HepG2 (cell line): Measurements from ENCODE around the gene TBC1D22A. TPM values are rescaled to one million over a fixed set of nuclear protein-coding genes. Genes with fewer than 3 reads are reported as not detected.

Source experiments
- CHCHD3 ChIP-seq: sonication (generic); formaldehyde crosslinking; IDR thresholded peaks from 2 replicates; pipeline ENCODE4 v1.8.0; 2022; ENCODE audit warnings: mild to moderate bottlenecking, missing genetic modification reagents, moderate library complexity
- CREBL2 ChIP-seq: sonication (generic); formaldehyde crosslinking; IDR thresholded peaks from 2 replicates; pipeline ENCODE4 v1.8.1; 2023; ENCODE audit warnings: missing genetic modification reagents, mild to moderate bottlenecking, borderline replicate concordance
- GMEB1 ChIP-seq: sonication (generic); formaldehyde crosslinking; IDR thresholded peaks from 2 replicates; pipeline ENCODE4 v1.5.1; 2020; ENCODE audit warnings: missing genetic modification reagents, mild to moderate bottlenecking, borderline replicate concordance
- KLF13 ChIP-seq: sonication (generic); formaldehyde crosslinking; IDR thresholded peaks from 2 replicates; pipeline ENCODE4 v1.4.0; 2020; ENCODE audit warnings: mild to moderate bottlenecking, missing genetic modification reagents
- MAFG ChIP-seq: sonication (generic); formaldehyde crosslinking; IDR thresholded peaks from 2 replicates; pipeline ENCODE4 v1.5.1; 2020; ENCODE audit warnings: mild to moderate bottlenecking, missing genetic modification reagents
- MTA3 ChIP-seq: sonication (generic); formaldehyde crosslinking; IDR thresholded peaks from 2 replicates; pipeline ENCODE4 v1.4.0; 2020; ENCODE audit warnings: missing genetic modification reagents
- NPAS2 ChIP-seq: sonication (generic); formaldehyde crosslinking; IDR thresholded peaks from 2 replicates; pipeline ENCODE4 v1.8.0; 2022; ENCODE audit warnings: mild to moderate bottlenecking, missing genetic modification reagents, borderline replicate concordance
- SRSF9 ChIP-seq: fragments of 200-400 bp; formaldehyde crosslinking; IDR thresholded peaks from 2 replicates; pipeline ENCODE4 v1.6.1; 2018; ENCODE audit warnings: borderline replicate concordance, mild to moderate bottlenecking, low read depth, low read length; ENCODE audit not compliant: insufficient read depth, poor library complexity, severe bottlenecking
- TGIF2 ChIP-seq: IDR thresholded peaks from 2 replicates; pipeline ENCODE4 v1.6.1; 2016; ENCODE audit warnings: control low read depth, missing compliant biosample characterization
- ZNF20 ChIP-seq: sonication (generic); formaldehyde crosslinking; IDR thresholded peaks from 2 replicates; pipeline ENCODE4 v1.4.0; 2020; ENCODE audit warnings: mild to moderate bottlenecking, moderate library complexity, missing genetic modification reagents
- ZNF558 ChIP-seq: sonication (generic); formaldehyde crosslinking; IDR thresholded peaks from 2 replicates; pipeline ENCODE4 v1.9.0; 2022; ENCODE audit warnings: mild to moderate bottlenecking, missing genetic modification reagents, borderline replicate concordance
- ZNF562 ChIP-seq: sonication (generic); formaldehyde crosslinking; IDR thresholded peaks from 2 replicates; pipeline ENCODE4 v1.8.0; 2022; ENCODE audit warnings: missing genetic modification reagents, borderline replicate concordance
- ZNF572 ChIP-seq: sonication (generic); formaldehyde crosslinking; IDR thresholded peaks from 2 replicates; pipeline ENCODE4 v1.5.1; 2020; ENCODE audit warnings: mild to moderate bottlenecking, missing genetic modification reagents
- ZNF766 ChIP-seq: sonication (generic); formaldehyde crosslinking; IDR thresholded peaks from 2 replicates; pipeline ENCODE4 v1.5.0; 2020; ENCODE audit warnings: missing genetic modification reagents, borderline replicate concordance
- polyA plus RNA-seq, 8 experiments: library from polyadenylated mRNA; depleted of rRNA in 3 of 8; stranded (reverse) in 7 of 8; unstranded in 1 of 8; fragments of >200 nt; fragmentation: Illumina TruSeq in 4 of 8; extraction: Trizol in 4 of 8; gene quantifications; 2 replicates each; pipeline versions ENCODE4 v1.2.1 to v1.2.3, GENCODE V29; 2011 to 2016; ENCODE audit warnings: low read depth in 4 of 8, missing spikeins in 1 of 8, mixed read lengths in 1 of 8; ENCODE audit not compliant: insufficient read depth in 1 of 8
- total RNA-seq, 5 experiments: library from RNA; depleted of rRNA; stranded (reverse); fragments of >200 nt; fragmentation: Illumina TruSeq; extraction: Trizol; gene quantifications; 2 replicates each; pipeline ENCODE4 v1.2.3, GENCODE V29; 2016; ENCODE audit warnings: low read depth in 1 of 5
- TF ChIP-seq, protein P1 (sequence below): sonication (generic); formaldehyde crosslinking; IDR thresholded peaks from 2 replicates; pipeline ENCODE4 v1.4.0; 2020; ENCODE audit warnings: missing genetic modification reagents, borderline replicate concordance
- TF ChIP-seq, protein P2 (sequence below): sonication (generic); formaldehyde crosslinking; IDR thresholded peaks from 2 replicates; pipeline ENCODE4 v1.5.1; 2020; ENCODE audit warnings: mild to moderate bottlenecking, missing genetic modification reagents
- TF ChIP-seq, protein P3 (sequence below): sonication (generic); formaldehyde crosslinking; IDR thresholded peaks from 2 replicates; pipeline ENCODE4 v1.8.0; 2023; ENCODE audit warnings: mild to moderate bottlenecking, missing genetic modification reagents

The TBC1D22A gene
- total and polyA plus RNA-seq, 2 of the 13 experiments (the other 11 are each of a cell fraction or from before 2014, with no cell fraction given) = 17.3 to 18.0 TPM

DNA sequence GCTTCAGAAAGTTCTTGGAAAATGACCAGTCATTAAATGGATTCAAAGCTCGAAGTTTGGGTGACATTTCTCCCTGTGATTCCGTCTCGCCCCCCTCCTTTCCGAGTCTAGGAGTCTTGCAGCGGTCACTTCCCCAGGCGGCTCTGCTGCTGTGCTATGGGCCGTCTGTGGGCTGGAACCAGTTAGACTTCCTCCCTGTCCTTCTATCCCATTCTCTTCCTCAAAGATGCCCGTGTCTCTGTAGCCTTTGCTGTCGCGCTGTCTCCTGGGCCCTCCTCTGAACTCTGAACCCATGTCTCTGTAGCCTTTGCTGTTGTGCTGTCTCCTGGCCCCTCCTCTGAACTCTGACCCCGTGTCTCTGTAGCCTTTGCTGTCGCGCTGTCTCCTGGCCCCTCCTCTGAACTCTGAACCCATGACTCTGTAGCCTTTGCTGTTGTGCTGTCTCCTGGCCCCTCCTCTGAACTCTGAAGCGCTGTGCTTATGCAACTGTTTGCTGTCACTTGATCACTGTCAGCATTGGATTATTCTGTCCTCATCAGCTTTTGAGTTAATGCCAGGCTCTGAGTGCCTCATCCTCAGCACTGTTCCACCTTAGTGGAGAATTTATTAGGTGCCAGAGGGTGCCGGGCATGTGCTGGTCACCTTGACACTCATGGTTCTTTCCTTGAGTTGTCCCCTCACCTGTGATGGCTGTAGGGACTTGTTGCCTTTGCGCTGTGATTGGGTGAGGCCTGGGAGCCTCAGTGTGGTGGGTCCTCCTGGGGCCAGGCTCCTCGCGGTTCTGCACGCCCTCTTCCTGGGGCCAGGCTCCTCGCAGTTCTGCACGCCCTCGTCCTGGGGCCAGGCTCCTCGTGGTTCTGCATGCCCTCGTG, 173.3 kb downstream of the TBC1D22A start (continued):
- peak; percentile 57; the same call in 1 of the 2 replicates for TF ChIP-seq ZNF558 (CRISPR knock-in tag)
- TF ChIP-seq NPAS2 = no peak
- TF ChIP-seq GMEB1 (CRISPR knock-in tag) = peak; percentile 45; the same call in 1 of the 2 replicates
- TF ChIP-seq, protein P1, sequence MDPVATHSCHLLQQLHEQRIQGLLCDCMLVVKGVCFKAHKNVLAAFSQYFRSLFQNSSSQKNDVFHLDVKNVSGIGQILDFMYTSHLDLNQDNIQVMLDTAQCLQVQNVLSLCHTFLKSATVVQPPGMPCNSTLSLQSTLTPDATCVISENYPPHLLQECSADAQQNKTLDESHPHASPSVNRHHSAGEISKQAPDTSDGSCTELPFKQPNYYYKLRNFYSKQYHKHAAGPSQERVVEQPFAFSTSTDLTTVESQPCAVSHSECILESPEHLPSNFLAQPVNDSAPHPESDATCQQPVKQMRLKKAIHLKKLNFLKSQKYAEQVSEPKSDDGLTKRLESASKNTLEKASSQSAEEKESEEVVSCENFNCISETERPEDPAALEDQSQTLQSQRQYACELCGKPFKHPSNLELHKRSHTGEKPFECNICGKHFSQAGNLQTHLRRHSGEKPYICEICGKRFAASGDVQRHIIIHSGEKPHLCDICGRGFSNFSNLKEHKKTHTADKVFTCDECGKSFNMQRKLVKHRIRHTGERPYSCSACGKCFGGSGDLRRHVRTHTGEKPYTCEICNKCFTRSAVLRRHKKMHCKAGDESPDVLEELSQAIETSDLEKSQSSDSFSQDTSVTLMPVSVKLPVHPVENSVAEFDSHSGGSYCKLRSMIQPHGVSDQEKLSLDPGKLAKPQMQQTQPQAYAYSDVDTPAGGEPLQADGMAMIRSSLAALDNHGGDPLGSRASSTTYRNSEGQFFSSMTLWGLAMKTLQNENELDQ (CRISPR knock-in tag) = no peak
- no peak; the same call in 1 of the 2 replicates for TF ChIP-seq CHCHD3 (CRISPR knock-in tag)
- TF ChIP-seq, protein P2, sequence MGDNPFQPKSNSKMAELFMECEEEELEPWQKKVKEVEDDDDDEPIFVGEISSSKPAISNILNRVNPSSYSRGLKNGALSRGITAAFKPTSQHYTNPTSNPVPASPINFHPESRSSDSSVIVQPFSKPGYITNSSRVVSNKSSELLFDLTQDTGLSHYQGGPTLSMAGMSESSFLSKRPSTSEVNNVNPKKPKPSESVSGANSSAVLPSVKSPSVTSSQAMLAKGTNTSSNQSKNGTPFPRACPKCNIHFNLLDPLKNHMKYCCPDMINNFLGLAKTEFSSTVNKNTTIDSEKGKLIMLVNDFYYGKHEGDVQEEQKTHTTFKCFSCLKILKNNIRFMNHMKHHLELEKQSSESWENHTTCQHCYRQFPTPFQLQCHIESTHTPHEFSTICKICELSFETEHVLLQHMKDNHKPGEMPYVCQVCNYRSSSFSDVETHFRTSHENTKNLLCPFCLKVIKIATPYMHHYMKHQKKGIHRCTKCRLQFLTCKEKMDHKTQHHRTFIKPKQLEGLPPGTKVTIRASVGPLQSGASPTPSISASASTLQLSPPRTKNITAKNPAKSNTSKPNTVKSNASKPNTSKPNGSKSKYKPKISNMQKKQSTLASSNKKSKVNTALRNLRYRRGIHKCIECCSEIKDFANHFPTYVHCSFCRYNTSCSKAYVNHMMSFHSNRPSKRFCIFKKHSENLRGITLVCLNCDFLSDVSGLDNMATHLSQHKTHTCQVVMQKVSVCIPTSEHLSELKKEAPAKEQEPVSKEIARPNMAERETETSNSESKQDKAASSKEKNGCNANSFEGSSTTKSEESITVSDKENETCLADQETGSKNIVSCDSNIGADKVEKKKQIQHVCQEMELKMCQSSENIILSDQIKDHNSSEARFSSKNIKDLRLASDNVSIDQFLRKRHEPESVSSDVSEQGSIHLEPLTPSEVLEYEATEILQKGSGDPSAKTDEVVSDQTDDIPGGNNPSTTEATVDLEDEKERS (CRISPR knock-in tag) = no peak
- 0 out of 2 replicates have a peak, but pooled peaks have one; percentile 35 for TF ChIP-seq MAFG (CRISPR knock-in tag)
- TF ChIP-seq CREBL2 = no peak
- peak; percentile 31; the same call in 1 of the 2 replicates for TF ChIP-seq KLF13 (CRISPR knock-in tag)
- no peak for TF ChIP-seq MTA3 (CRISPR knock-in tag)
- no peak for TF ChIP-seq ZNF572 (CRISPR knock-in tag)
- no peak for TF ChIP-seq ZNF562 (CRISPR knock-in tag)
- TF ChIP-seq TGIF2 (CRISPR knock-in tag) = peak; percentile 92
- no peak for TF ChIP-seq SRSF9
- TF ChIP-seq, protein P3, sequence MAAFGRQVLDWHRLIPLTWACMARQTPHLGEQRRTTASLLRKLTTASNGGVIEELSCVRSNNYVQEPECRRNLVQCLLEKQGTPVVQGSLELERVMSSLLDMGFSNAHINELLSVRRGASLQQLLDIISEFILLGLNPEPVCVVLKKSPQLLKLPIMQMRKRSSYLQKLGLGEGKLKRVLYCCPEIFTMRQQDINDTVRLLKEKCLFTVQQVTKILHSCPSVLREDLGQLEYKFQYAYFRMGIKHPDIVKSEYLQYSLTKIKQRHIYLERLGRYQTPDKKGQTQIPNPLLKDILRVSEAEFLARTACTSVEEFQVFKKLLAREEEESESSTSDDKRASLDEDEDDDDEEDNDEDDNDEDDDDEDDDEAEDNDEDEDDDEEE (CRISPR knock-in tag) = peak; percentile 89; the same call in 1 of the 2 replicates
- no peak for TF ChIP-seq ZNF766 (CRISPR knock-in tag)
- TF ChIP-seq ZNF20 (CRISPR knock-in tag) = no peak
